Esophagus squamous epithelium (tissue), 5 donors: ENCODE results near the gene NOL9. TPM values are rescaled to one million over a fixed set of nuclear protein-coding genes. Genes with fewer than 3 reads are reported as not detected.
A peak's percentile ranks its signal among the peaks of the same experiment; 100 is the strongest.

Experiments used
- DNase-seq: peaks from one replicate; lab custom pipeline; 2025; lab: John Stamatoyannopoulos, UW
- H3K27ac ChIP-seq, 4 donors: fragments of 200-600 bp; sonication (generic); one replicate each; pipeline ENCODE4 v1.5.1; 2016 to 2019; ENCODE audit warnings: mild to moderate bottlenecking in 1 of 4
- H3K27me3 ChIP-seq, 4 donors: fragments of 200-600 bp; sonication (generic); 1 replicate in 3 of 4; 2 replicates in 1 of 4; pipeline versions ENCODE4 v1.5.1 to v1.6.0; 2017 to 2021; ENCODE audit warnings: antibody characterized with exemption in 1 of 4
- H3K36me3 ChIP-seq, 3 donors: fragments of 200-600 bp; sonication (generic); one replicate each; pipeline ENCODE4 v1.5.1; 2016 to 2019
- H3K4me1 ChIP-seq, 3 donors: fragments of 200-600 bp; sonication (generic); one replicate each; pipeline ENCODE4 v1.5.1; 2017 to 2019
- H3K4me3 ChIP-seq, 4 donors: fragments of 200-600 bp; sonication (generic); 1 replicate in 3 of 4; 2 replicates in 1 of 4; pipeline ENCODE4 v1.5.1; 2016 to 2019; ENCODE audit warnings: mild to moderate bottlenecking in 2 of 4, moderate library complexity in 1 of 4
- H3K9me3 ChIP-seq, 3 donors: fragments of 200-600 bp; sonication (generic); one replicate each; pipeline ENCODE4 v1.5.1; 2016 to 2019
- CTCF ChIP-seq, 6 experiments: fragments of 450-650 bp in 4 of 6; fragments of 200-600 bp in 2 of 6; sonication (generic) in 2 of 6; IDR thresholded peaks; one replicate each; pipeline ENCODE4 v1.5.1; 2016 to 2019; ENCODE audit warnings: antibody characterized with exemption in 6 of 6, mild to moderate bottlenecking in 4 of 6, moderate library complexity in 4 of 6
- POLR2A ChIP-seq, 4 donors: fragments of 450-650 bp; IDR thresholded peaks; one replicate each; pipeline ENCODE4 v1.6.1; 2017; ENCODE audit warnings: antibody characterized with exemption in 4 of 4, mild to moderate bottlenecking in 4 of 4, moderate library complexity in 3 of 4
- WGBS, 2 donors: methylation state at CpG; one replicate each; pipeline ENCODE4 v1.1.5; 2018; 5-methylcytosine and 5-hydroxymethylcytosine counted together
- intact Hi-C: fragments of 100-400 bp; cut with DNase I; formaldehyde crosslinking; loops from one replicate; pipeline ENCODE4 v1.15.0; 2022
- small RNA-seq, 4 donors: library from RNA; depleted of rRNA; stranded (forward); fragments of <200 nt; gene quantifications; one replicate each; pipeline ENCODE3, GENCODE V24; 2016
- total RNA-seq, 4 donors: library from RNA; depleted of rRNA; stranded (reverse); fragments of >200 nt; gene quantifications; one replicate each; pipeline ENCODE4 v1.1.0, GENCODE V29; 2016
- donor health status: DM: yes; HTN: yes; CAD: no.

NOL9 gene
- total RNA-seq, 4 donors from 2014 or later = 13.0 to 36.4 (median 22.3) TPM

GRCh38 chr1:6473974-6474814 is 80.1 kb downstream of the NOL9 start:
- Histone ChIP-seq H3K4me1 (peaks cover 10 to 53% (median 15%) of the 10 kb centered on the region in 3 donors), H3K36me3 (peaks cover 19 to 84% (median 21%) of the 10 kb centered on the region in 3 donors), H3K4me3 (no peak overlapping the region), H3K9me3 (no peaks in the 10 kb centered on the region), H3K27ac (peak overlapping the region in 1 of 4 donors; percentile 93), H3K27me3 (no peaks in the 10 kb centered on the region)
- TF ChIP-seq CTCF (IDR thresholded peaks at IDR 0.05) = no peak
- no peak for TF ChIP-seq POLR2A (IDR thresholded peaks at IDR 0.05)
- no peak for DNase-seq
- intact Hi-C loops = no loop called here
- WGBS, 2 donors = 50 to 80% methylated on average over 2 to 3 of the region's 33 CpGs

- H3K36me3 ChIP-seq = peaks cover 21 to 94% (median 29%) of the 10 kb centered on the region in 3 donors
- H3K4me1 ChIP-seq = peaks cover 10 to 45% (median 15%) of the 10 kb centered on the region in 3 donors
- H3K4me3 ChIP-seq = no peak overlapping the region
- intact Hi-C loops = no loop called here
- peak overlapping the region; percentile 91 to 93 (median 92) for H3K27ac ChIP-seq
- H3K9me3 ChIP-seq = no peaks in the 10 kb centered on the region
- TF ChIP-seq POLR2A (IDR thresholded peaks at IDR 0.05) (no peak), CTCF (IDR thresholded peaks at IDR 0.05) (no peak)
- WGBS, 2 donors = no CpG with 5 or more reads among the region's 18 CpGs
- DNase-seq = no peak
- H3K27me3 ChIP-seq = no peaks in the 10 kb centered on the region
These were observed 81.2 kb downstream of the NOL9 start for GRCh38 chr1:6473156-6473555.

GRCh38 chr1:6472391-6472790 is 81.9 kb downstream of the NOL9 start:
- H3K4me3 ChIP-seq = no peak overlapping the region
- 43 to 67% methylated on average over 1 to 3 of the region's 10 CpGs for whole genome bisulfite sequencing, 2 donors
- peaks cover 27 to 94% (median 36%) of the 10 kb centered on the region in 3 donors for H3K36me3 ChIP-seq
- no peaks in the 10 kb centered on the region for H3K27me3 ChIP-seq
- peak overlapping the region; percentile 91 to 93 (median 92) for H3K27ac ChIP-seq
- intact Hi-C loops = no loop called here
- DNase-seq = no peak
- H3K9me3 ChIP-seq = no peaks in the 10 kb centered on the region
- H3K4me1 ChIP-seq = peaks cover 10 to 45% (median 15%) of the 10 kb centered on the region in 3 donors
- no peak for TF ChIP-seq POLR2A (IDR thresholded peaks at IDR 0.05)
- TF ChIP-seq CTCF (IDR thresholded peaks at IDR 0.05) = peak in 4 of 6 experiments; percentile 25 to 55 (median 40)

- DNase-seq = no peak
- peaks cover 30 to 94% (median 37%) of the 10 kb centered on the region in 3 donors for H3K36me3 ChIP-seq
- peak overlapping the region in 1 of 4 donors; percentile 28 for H3K4me3 ChIP-seq
These were observed 82.3 kb downstream of the NOL9 start for GRCh38 chr1:6471970-6472368.

More at GRCh38 chr1:6471970-6472368, 82.3 kb downstream of the NOL9 start:
- H3K4me1 ChIP-seq = peaks cover 10 to 45% (median 15%) of the 10 kb centered on the region in 3 donors
- H3K27ac ChIP-seq = peak overlapping the region; percentile 91 to 93 (median 92)
- peak in 1 of 4 donors; percentile 13 for TF ChIP-seq POLR2A (IDR thresholded peaks at IDR 0.05)
- no peak for TF ChIP-seq CTCF (IDR thresholded peaks at IDR 0.05)
- intact Hi-C loops = no loop called here
- H3K9me3 ChIP-seq = no peaks in the 10 kb centered on the region
- 60% methylated on average over 1 of the region's 7 CpGs; no CpG with 5 or more reads in 1 of the 2 donors for WGBS, 2 donors
- no peaks in the 10 kb centered on the region for H3K27me3 ChIP-seq

Small RNA genes lying within 50 kb of the gene (small RNA-seq; reads per million reads assigned to genes)
- gene RNU6-731P = 0 reads per million in 4 donors

Other genes with a start within 250 kb of the NOL9 start
- gene ACOT7, start 160.7 kb downstream of the NOL9 start, total RNA-seq = 10 to 100 TPM; 23.5 to 50.7 (median 39.0) TPM
- gene HES2, start 134.6 kb downstream of the NOL9 start, total RNA-seq = 10 to 100 TPM; 40.5 to 51.9 (median 50.2) TPM
- gene ESPN, start 129.7 kb downstream of the NOL9 start, total RNA-seq = 10 to 100 TPM; 14.5 to 22.2 (median 18.6) TPM
- gene TNFRSF25, start 88.3 kb downstream of the NOL9 start, total RNA-seq = 10 to 100 TPM; 22.1 to 47.3 (median 34.3) TPM
- 10 to 100 TPM; 24.3 to 37.8 (median 32.6) TPM for gene PLEKHG5, start 62.8 kb downstream of the NOL9 start, total RNA-seq
- gene TAS1R1, start 794 bp upstream of the NOL9 start, total RNA-seq = not detected
- gene ZBTB48, start 25.5 kb upstream of the NOL9 start, total RNA-seq = 10 to 100 TPM in 3 of 4 donors, 1 to 10 TPM in 1; 7.2 to 26.0 (median 16.0) TPM
- 10 to 100 TPM; 45.9 to 68.1 (median 55.1) TPM for gene KLHL21, start 48.4 kb upstream of the NOL9 start, total RNA-seq
- 10 to 100 TPM in 1 of 4 donors, 1 to 10 TPM in 3; 6.7 to 12.1 (median 8.7) TPM for gene PHF13, start 59.2 kb upstream of the NOL9 start, total RNA-seq
- gene THAP3, start 70.4 kb upstream of the NOL9 start, total RNA-seq = 10 to 100 TPM in 3 of 4 donors, 1 to 10 TPM in 1; 4.8 to 17.1 (median 13.3) TPM
- gene DNAJC11, start 147.3 kb upstream of the NOL9 start, total RNA-seq = 10 to 100 TPM; 27.1 to 41.5 (median 34.7) TPM
- 10 to 100 TPM; 31.3 to 77.4 (median 45.9) TPM for gene CAMTA1, start 230.9 kb upstream of the NOL9 start, total RNA-seq